ENCODE results near the gene PEX11G.

DNA sequence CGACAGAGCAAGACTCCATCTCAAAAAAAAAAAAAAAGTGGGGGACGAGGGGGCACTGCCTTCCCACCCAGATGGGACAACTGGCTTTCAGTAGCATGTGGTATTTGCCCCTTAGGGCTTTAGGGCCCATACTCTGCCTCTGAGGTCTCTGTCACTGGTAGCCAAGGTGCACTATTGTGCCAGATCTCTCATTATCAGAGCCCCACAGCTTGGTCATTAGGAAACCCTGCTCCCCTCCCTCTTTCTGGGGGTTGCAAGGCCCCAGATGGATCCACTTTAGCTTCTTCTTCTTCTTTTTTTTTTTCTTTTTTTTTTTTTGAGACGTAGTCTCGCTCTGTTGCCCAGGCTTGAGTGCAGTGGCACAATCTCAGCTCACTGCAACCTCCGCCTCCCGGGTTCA lies 15.8 kb upstream of the PEX11G start:
- TF ChIP-seq, protein P1, sequence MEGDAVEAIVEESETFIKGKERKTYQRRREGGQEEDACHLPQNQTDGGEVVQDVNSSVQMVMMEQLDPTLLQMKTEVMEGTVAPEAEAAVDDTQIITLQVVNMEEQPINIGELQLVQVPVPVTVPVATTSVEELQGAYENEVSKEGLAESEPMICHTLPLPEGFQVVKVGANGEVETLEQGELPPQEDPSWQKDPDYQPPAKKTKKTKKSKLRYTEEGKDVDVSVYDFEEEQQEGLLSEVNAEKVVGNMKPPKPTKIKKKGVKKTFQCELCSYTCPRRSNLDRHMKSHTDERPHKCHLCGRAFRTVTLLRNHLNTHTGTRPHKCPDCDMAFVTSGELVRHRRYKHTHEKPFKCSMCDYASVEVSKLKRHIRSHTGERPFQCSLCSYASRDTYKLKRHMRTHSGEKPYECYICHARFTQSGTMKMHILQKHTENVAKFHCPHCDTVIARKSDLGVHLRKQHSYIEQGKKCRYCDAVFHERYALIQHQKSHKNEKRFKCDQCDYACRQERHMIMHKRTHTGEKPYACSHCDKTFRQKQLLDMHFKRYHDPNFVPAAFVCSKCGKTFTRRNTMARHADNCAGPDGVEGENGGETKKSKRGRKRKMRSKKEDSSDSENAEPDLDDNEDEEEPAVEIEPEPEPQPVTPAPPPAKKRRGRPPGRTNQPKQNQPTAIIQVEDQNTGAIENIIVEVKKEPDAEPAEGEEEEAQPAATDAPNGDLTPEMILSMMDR (IDR thresholded peaks at IDR 0.05; ENCODE audit: poor library complexity): no peak
- TF ChIP-seq EZH2 (IDR thresholded peaks at IDR 0.05; ENCODE audit: borderline replicate concordance): no peak
- TF ChIP-seq EZH2phosphoT487 (IDR thresholded peaks at IDR 0.05; ENCODE audit: low read depth, severe bottlenecking, unreplicated experiment): no peak
